Epithelial cell of esophagus (primary cell): ENCODE measurements around the gene CXCR4.

Source experiments
- DNase-seq: peaks from one replicate; pipeline ENCODE4 v3.0.0; 2010; ENCODE audit warnings: low read depth
- H3K4me3 ChIP-seq: 2 replicates; pipeline ENCODE4 v1.5.1; 2011; ENCODE audit warnings: mild to moderate bottlenecking, low read length, control low read depth
- TF ChIP-seq, protein P1 (sequence below): IDR thresholded peaks from 2 replicates; pipeline ENCODE4 v1.5.1; 2011; ENCODE audit warnings: low read depth, mild to moderate bottlenecking, low read length, control low read depth, inconsistent platforms; ENCODE audit not compliant: insufficient read depth; ENCODE audit errors: missing control alignments

Gene CXCR4

DNA sequence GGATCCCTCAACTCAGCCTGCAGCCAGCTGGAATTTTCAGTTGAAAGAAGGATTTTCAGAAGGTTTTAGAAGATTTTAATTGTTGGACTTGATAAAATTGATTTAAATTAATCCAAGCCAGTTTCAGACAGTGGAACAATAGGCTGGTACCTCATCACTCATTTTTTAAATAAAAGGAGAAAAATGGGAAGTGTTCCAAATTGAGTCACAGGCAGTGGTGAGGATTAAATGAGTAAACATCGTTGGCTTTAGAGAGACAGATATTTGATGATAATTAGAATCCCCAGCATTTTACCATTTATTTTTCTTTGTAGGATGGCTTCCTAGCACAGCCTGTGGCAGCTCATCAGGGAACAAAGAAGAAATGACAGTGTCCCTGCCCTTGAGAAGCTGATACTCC lies 7.4 kb downstream of the CXCR4 start:
- no peak overlapping the region for H3K4me3 ChIP-seq
- DNase-seq = no peak
- TF ChIP-seq, protein P1, sequence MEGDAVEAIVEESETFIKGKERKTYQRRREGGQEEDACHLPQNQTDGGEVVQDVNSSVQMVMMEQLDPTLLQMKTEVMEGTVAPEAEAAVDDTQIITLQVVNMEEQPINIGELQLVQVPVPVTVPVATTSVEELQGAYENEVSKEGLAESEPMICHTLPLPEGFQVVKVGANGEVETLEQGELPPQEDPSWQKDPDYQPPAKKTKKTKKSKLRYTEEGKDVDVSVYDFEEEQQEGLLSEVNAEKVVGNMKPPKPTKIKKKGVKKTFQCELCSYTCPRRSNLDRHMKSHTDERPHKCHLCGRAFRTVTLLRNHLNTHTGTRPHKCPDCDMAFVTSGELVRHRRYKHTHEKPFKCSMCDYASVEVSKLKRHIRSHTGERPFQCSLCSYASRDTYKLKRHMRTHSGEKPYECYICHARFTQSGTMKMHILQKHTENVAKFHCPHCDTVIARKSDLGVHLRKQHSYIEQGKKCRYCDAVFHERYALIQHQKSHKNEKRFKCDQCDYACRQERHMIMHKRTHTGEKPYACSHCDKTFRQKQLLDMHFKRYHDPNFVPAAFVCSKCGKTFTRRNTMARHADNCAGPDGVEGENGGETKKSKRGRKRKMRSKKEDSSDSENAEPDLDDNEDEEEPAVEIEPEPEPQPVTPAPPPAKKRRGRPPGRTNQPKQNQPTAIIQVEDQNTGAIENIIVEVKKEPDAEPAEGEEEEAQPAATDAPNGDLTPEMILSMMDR = no peak

GRCh38 chr2:136108463-136108862 lies 9.5 kb downstream of the CXCR4 start:
- DNase-seq = no peak
- TF ChIP-seq, protein P1 = no peak
- no peak overlapping the region for H3K4me3 ChIP-seq

DNA sequence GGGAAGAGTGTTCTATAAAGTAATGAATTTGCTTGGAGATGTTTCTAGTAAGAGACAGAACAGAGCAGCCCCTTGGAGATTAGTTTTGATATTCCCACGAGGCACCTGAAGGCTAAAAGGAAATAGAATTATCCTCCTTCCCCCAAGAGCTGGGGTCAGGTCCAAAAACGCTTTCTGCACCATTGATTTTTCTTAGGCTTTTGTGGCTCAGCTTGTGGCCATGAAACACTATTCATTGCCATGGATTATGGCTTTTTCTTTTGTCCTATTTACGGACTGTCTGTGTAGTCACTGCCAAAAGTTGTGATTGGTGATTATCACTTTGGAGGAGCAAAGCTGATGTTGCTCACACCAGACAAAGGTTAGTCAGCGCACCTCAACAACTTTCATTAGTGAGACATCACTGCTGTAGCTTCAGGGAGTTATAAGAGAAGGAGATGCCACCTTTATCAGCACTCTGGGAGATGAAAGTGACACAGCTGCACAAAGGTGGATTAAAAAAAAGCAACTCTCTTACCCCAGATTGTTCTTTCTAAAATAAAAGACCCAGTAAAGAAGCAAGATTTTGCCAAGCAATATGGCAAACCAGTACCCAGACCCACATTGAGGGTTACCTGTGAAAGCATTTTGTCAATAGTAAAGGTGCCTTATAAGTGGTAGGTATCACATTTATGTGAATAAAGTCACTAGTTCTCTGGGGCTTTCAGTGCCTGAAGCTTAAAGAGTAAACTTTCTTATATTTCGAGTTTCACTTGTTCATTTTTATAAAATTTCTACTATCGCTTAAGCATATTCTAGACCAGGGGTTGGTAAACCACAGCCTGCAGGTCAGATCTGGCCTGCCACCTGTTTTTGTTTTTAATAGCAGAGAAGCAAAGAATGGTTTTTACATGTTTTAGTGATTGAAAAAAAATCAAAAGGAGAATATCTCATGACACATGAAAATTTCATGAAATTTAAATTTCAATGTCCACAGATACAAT lies 10.6 kb downstream of the CXCR4 start:
- DNase-seq = no peak
- TF ChIP-seq, protein P1 = no peak
- H3K4me3 ChIP-seq = no peak overlapping the region

DNA sequence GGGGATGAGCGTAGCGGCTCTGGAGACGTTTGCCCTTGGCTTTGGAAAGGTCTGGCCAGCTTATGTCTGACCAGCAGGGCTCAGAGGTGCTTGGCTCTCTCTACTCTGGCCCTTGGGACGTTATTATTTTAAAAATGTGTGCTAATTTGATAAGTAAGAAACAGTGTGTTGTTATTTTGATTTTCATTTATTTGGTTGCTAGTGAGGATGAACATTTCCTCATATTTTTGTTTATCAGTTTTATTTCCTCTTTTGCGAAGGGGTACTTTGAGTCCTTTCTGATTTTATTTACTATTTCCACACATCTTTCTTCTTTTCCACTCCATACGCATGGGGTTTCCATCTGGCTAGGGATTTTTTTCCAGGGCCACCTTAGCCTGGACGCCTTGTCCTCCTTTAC lies 11.4 kb downstream of the CXCR4 start:
- TF ChIP-seq, protein P1 = no peak
- no peak overlapping the region for H3K4me3 ChIP-seq
- no peak for DNase-seq

DNA sequence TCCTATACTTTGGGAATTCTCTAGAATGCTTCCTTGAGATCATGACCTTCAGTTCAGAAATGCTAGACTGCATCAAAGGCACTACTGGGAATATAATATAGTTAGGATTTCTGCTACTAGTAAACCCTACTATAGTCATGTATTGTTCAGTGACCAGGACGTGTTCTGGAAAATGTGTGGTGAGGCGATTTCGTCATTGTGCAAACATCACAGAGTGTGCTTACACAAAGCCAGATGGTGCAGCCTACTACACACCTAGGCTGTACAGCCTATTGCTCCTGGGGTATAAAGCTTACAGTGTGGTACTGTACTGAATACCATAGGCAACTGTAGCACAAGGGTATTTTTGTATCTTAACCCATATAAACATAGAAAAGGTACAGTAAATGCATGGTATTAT lies 13.0 kb downstream of the CXCR4 start:
- no peak for DNase-seq
- no peak overlapping the region for H3K4me3 ChIP-seq
- TF ChIP-seq, protein P1 = no peak

- no peak overlapping the region for H3K4me3 ChIP-seq
- no peak for DNase-seq
- TF ChIP-seq, protein P1 = no peak
Observed at GRCh38 chr2:136101042-136101441, 16.9 kb downstream of the CXCR4 start.

DNA sequence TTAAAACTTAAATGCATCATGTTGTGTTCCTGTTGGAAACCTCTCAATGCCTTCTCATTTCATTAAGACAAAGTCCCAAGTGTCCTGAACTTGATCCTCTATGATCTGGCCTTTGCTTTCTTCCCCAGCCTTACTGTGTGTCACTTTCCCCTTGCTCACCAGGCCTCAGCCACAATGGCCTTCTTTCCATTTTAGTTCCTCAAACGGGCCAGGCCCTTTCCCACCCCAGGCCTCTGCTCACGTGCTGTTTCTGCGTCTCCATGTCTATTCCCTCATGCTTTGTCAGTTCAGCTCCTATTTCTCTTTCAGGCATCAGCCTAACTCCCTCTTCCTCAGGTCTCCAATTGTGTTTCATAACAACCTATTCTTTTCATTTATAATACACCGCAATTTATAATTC lies 19.5 kb downstream of the CXCR4 start:
- TF ChIP-seq, protein P1 = no peak
- no peak overlapping the region for H3K4me3 ChIP-seq
- DNase-seq = no peak
